GM12873 (cell line): ENCODE results near the gene COX5B.

Source experiments
- CTCF ChIP-seq: IDR thresholded peaks from 2 replicates; pipeline ENCODE4 v1.5.1; 2012; ENCODE audit warnings: low read depth, mild to moderate bottlenecking, moderate library complexity, low read length, control low read depth; ENCODE audit not compliant: insufficient read depth; ENCODE audit errors: missing control alignments

COX5B gene

DNA sequence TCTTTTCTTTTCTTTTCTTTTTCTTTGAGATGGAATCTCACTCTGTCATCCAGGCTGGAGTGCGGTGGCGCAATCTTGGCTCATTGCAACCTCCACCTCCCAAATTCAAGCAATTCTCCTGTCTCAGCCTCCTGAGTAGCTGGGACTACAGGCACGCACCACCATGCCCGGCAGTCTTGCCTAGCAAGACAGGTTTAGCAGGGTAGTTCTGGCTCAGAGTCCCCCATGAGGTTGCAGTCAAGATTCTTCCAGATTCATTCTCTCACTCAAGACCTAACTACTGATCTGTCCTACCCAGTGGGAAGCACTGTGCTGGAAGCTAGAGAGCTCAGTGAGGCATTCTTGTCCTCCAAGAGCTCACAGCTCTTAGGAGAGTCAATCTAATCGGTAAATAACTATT, 49.9 kb downstream of the COX5B start:
- no peak for TF ChIP-seq CTCF

DNA sequence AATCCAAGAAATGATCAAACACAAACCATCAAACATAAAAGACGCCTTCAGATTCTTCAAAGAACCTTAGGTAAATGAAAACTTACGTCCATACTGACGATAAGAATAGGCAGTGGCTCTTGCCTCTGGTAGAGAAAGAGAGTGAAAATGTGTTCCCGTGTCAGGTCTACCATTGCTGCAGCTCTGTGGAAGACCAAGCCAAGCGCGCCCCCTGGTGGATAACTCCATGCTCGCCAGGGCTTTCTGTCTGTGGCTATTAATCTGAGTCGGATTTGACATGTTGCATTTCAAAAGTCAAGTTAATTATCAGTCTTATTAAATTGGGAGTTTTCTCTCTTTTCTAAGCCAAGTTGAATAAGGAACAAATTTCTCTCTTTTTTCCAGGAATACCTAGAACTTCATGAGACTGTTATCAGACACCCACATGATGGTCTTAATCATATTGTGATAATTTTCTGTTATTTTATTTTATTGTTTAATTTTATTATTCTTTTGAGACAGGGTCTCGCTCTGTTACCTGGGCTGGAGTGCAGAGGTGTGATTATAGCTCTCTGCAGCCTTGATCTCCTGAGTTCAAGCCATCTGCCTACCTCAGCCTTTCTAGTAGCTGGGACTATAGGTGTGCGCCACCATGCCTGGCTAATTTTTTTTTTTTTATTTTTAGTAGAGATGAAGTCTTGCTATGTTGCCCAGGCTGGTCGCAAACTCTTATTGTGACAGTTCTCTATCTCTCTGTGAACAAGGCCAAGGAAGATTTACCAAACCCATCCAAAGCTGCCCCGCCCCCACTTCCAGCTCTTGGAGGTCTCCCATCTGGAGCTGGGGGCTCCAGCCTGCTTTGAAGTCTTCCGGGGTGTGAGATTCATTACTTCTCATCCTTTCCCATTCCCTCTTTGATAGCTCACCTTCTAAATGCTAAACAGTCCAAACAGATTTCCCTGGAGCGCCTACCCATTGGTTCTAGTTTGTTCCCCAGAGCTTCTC, 51.7 kb downstream of the COX5B start:
- TF ChIP-seq CTCF, result peak; percentile 87
